Progenitor cell of endocrine pancreas (in vitro differentiated cells): ENCODE measurements around the gene CALU. TPM values are rescaled to one million over a fixed set of nuclear protein-coding genes. Genes with fewer than 3 reads are reported as not detected.
A peak's percentile ranks its signal among the peaks of the same experiment; 100 is the strongest.

ENCODE experiments used
- DNase-seq: peaks from one replicate; pipeline ENCODE4 v3.0.0; 2021; ENCODE audit warnings: low spot score; ENCODE audit not compliant: unreplicated experiment
- H3K27ac Mint-ChIP-seq: 2 replicates; pipeline ENCODE4 v1.8.0; 2021; ENCODE audit warnings: mild to moderate bottlenecking, moderate library complexity, mixed read lengths
- H3K27me3 Mint-ChIP-seq: 2 replicates; pipeline ENCODE4 v1.8.0; 2021; ENCODE audit warnings: mixed read lengths
- H3K36me3 Mint-ChIP-seq: 2 replicates; pipeline ENCODE4 v1.8.0; 2022; ENCODE audit warnings: mixed read lengths; ENCODE audit not compliant: insufficient read depth
- H3K4me1 Mint-ChIP-seq: 2 replicates; pipeline ENCODE4 v1.8.0; 2021; ENCODE audit warnings: low read depth, mixed read lengths
- H3K4me3 Mint-ChIP-seq: 2 replicates; pipeline ENCODE4 v1.8.0; 2021; ENCODE audit warnings: low read depth, mild to moderate bottlenecking, moderate library complexity, mixed read lengths
- H3K9me3 Mint-ChIP-seq: 2 replicates; pipeline ENCODE4 v1.8.0; 2021; ENCODE audit warnings: low read depth, mixed read lengths
- total RNA-seq: library from RNA; stranded (reverse); gene quantifications from 2 replicates; pipeline ENCODE4 v1.2.1, GENCODE V29; 2021
- TF ChIP-seq, protein P1 (sequence below): fragments of 200-600 bp; sonication (generic); IDR thresholded peaks from one replicate; pipeline ENCODE4 v1.5.0; 2021; ENCODE audit warnings: antibody characterized with exemption, mild to moderate bottlenecking; ENCODE audit not compliant: unreplicated experiment

Gene CALU
- total RNA-seq, 1 donor from 2014 or later = 107 TPM

- peaks cover 10% of the 10 kb centered on the region for H3K36me3 Mint-ChIP-seq
- no peak for DNase-seq
- peaks cover 10% of the 10 kb centered on the region for H3K9me3 Mint-ChIP-seq
- H3K4me1 Mint-ChIP-seq = no peaks in the 10 kb centered on the region
- no peak overlapping the region for H3K27ac Mint-ChIP-seq
- TF ChIP-seq, protein P1, sequence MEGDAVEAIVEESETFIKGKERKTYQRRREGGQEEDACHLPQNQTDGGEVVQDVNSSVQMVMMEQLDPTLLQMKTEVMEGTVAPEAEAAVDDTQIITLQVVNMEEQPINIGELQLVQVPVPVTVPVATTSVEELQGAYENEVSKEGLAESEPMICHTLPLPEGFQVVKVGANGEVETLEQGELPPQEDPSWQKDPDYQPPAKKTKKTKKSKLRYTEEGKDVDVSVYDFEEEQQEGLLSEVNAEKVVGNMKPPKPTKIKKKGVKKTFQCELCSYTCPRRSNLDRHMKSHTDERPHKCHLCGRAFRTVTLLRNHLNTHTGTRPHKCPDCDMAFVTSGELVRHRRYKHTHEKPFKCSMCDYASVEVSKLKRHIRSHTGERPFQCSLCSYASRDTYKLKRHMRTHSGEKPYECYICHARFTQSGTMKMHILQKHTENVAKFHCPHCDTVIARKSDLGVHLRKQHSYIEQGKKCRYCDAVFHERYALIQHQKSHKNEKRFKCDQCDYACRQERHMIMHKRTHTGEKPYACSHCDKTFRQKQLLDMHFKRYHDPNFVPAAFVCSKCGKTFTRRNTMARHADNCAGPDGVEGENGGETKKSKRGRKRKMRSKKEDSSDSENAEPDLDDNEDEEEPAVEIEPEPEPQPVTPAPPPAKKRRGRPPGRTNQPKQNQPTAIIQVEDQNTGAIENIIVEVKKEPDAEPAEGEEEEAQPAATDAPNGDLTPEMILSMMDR = no peak
- no peak overlapping the region for H3K4me3 Mint-ChIP-seq
- peaks cover 9% of the 10 kb centered on the region for H3K27me3 Mint-ChIP-seq
These were observed 38.3 kb downstream of the CALU start for GRCh38 chr7:128777156-128778123.

DNA sequence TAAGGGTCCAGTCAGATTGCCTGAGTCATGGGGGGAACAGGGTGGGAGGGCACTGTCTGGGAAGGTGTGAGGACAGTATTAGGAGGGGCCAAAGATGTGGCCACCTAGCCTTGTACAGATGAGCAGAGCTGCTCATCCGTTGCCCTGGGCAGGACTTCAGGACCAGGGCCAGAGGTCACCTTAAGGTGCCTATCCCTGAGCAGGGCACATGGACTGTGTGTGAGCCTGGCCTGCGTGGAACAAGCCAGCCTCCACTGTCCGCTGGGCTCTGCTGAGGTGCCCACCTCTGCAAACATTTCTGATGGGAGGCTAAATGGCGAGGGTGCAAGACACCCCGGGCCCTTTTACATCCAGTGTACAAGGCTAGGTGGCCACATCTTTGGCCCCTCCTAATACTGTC is 39.8 kb downstream of the CALU start:
- Mint-ChIP-seq H3K4me3 (no peak overlapping the region), H3K4me1 (peaks cover 3% of the 10 kb centered on the region), H3K9me3 (peaks cover 7% of the 10 kb centered on the region), H3K27me3 (peaks cover 16% of the 10 kb centered on the region), H3K27ac (no peak overlapping the region), H3K36me3 (peaks cover 4% of the 10 kb centered on the region)
- TF ChIP-seq, protein P1 = no peak
- DNase-seq = no peak

- H3K27me3 Mint-ChIP-seq = peaks cover 21% of the 10 kb centered on the region
- TF ChIP-seq, protein P1 = no peak
- peaks cover 3% of the 10 kb centered on the region for H3K4me1 Mint-ChIP-seq
- peaks cover 7% of the 10 kb centered on the region for H3K9me3 Mint-ChIP-seq
- peaks cover 2% of the 10 kb centered on the region for H3K36me3 Mint-ChIP-seq
- DNase-seq = no peak
- no peak overlapping the region for H3K4me3 Mint-ChIP-seq
- no peak overlapping the region for H3K27ac Mint-ChIP-seq
These were observed 42.0 kb downstream of the CALU start for GRCh38 chr7:128781126-128781525.

DNA sequence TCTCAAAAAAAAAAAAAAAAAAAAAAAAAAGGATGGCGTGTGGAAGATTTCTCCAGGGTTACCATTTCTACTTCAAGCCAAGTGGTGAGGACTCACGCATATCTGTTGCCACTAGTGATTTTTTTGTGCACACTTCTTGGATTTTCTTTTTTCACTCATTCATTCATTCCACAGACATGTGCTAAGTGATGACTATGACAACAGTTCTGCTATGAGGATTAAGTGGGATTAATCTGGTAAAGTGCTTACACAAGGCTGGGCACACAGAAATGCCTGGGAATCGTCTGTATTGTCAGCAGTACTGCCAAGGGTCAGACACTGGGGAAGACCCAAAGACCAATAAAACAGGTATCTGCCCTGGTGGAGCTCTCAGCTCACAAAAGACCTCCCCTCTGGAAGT is 42.7 kb downstream of the CALU start:
- H3K36me3 Mint-ChIP-seq = peaks cover 2% of the 10 kb centered on the region

GRCh38 chr7:128783143-128783861 is 44.1 kb downstream of the CALU start:
- Mint-ChIP-seq H3K27me3 (peaks cover 30% of the 10 kb centered on the region), H3K36me3 (no peaks in the 10 kb centered on the region), H3K4me3 (peak overlapping the region; percentile 25), H3K27ac (peak overlapping the region; percentile 86), H3K4me1 (peaks cover 3% of the 10 kb centered on the region), H3K9me3 (no peaks in the 10 kb centered on the region)
- DNase-seq = no peak
- TF ChIP-seq, protein P1 = no peak

More for the DNA sequence above, 42.7 kb downstream of the CALU start:
- Mint-ChIP-seq H3K27me3 (peaks cover 21% of the 10 kb centered on the region), H3K4me3 (no peak overlapping the region), H3K27ac (no peak overlapping the region), H3K4me1 (peaks cover 3% of the 10 kb centered on the region), H3K9me3 (peaks cover 7% of the 10 kb centered on the region)
- DNase-seq = no peak
- TF ChIP-seq, protein P1 = no peak
